NCI-H2196 treated with DMSO at 0.1 percent for 48 hours (cell line): ENCODE data around the gene HHEX.

Experiments
- DNase-seq: peaks from one replicate; lab custom pipeline; 2025; ENCODE audit not compliant: unreplicated experiment; lab: John Stamatoyannopoulos, UW

Gene HHEX

DNA sequence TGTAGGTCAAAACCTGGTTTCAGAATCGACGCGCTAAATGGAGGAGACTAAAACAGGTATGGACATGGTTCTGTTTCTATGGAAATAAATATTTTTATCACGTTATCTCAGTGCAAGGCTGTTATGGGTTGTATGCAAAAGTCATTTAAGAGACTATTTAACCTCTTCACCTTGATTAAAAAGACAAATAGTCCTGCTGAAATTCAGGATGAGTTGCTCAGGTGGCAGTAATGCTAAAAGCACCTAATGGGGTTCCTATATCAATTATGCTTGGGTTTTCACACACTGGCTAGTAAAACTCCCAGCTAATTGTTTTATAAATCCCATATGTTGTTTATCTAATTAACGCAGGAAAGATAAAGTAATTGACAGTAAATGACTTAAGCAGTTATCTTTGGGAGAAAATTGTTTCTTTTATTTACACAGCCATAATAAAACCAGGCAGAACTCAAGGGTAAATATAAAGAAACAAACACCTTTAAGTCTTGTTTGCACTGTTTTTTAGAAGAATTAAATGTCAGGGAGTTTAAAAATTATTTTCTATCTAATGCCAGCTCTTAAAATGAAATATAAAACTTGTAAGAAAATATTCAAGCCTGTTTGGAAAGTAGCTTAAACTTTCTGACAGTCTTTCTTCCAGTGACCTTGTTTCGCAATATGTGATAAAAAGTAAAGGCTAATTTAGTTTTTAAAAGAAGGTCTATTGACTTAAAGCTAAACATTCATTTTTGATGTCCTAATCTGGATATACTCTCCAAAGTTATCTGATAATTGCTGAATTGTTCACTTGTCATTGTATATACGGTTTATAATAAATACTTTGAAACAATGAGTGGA lies 3.2 kb downstream of the HHEX start:
- DNase-seq = no peak

DNA sequence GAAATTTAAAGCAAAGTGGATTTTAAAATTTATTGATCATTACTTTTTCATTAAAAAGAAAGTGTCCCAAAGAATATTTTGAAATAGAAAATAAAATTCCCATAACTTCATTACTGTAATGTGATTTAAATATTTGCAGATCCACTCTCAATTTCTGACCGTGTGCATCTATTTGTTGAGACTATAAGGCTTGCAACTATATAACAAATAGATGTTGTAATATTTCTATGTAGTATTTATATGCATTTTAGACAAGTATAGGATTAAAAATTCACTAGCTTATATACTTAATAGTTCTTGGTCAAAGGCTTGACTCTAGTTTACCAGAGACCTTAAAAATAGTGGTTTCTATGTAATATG lies 3.8 kb downstream of the HHEX start:
- no peak for DNase-seq

DNA sequence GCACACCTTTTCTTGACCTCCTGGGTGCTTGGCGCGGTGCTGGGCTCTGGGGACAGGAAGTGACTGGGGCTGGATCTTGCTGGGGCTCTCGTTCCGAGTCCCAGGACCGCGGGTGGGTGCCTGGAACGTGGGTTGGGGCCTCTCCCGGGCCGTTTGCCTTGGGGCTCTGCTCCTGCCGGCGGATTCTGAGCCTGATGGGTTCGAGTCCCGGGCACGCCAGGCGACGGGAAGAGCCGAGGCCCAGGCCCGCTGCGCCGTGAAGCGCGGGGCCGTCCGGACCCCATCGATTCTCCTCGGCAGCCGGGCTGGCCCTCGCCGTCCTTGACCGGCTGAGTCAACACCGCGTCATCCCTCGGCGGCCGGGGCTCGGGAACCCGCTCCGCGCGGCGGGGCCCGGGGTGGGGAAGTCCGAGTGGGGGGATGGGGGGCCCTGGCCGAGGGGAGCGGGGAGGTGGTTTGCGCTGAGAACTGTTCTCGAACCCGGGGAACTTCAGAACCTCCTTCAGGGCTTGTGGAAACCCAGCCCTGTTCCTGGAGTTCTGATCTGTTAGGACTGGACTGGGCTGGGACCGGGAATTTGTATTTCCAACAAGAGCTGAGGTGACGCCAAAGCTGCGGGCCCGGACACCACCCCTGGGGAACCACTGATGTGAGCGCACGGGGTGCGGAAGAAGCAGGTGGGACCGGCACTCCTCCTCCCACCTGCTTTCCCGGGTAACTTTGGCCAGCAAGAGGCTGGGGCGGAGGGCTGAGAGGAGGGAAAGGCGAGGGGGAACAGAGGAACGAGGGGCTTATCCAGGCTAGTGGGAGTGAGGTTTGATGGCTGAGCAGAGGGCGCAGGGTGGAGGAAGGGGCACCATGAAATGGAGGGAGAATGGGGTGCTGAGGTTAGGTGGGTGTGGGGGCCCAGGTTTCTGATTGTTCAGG lies 6.2 kb downstream of the HHEX start:
- DNase-seq = no peak

DNA sequence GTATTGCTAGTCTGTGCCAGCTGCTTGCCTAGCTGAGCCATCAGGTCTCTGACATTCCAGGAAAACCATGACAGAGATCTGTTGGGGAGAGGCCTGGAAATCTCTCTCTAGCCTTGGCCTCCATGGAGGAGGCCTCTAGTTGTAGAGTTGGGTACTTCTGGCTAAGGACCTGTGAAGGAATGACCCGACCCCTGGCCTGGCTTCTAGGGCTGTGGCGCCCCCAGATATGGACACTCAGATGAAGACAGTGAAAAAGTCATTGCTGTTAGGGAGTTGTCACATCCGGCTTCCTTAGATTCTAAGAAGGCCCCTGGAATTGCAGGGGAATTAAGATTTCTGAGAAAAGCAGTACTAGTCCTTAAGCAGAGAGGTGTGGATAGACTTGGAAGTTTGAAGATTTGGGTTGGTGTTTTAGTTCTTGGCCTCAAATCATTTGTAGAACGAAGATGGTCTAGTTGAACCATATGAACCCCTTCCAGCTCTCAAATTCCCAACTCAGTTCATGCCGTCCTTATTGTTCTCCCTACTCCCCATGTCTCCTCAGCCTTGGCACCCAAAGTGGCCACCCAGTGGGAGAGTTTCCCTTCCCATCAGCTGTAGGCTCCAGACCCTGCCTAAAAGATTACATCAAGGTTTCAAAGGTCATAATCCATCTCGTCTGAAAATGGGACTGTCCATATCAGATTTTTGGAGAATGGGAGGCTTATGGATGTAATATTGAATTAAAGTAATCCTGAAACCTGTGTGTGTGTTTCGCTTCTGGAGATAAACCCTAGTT lies 7.0 kb downstream of the HHEX start:
- no peak for DNase-seq

DNA sequence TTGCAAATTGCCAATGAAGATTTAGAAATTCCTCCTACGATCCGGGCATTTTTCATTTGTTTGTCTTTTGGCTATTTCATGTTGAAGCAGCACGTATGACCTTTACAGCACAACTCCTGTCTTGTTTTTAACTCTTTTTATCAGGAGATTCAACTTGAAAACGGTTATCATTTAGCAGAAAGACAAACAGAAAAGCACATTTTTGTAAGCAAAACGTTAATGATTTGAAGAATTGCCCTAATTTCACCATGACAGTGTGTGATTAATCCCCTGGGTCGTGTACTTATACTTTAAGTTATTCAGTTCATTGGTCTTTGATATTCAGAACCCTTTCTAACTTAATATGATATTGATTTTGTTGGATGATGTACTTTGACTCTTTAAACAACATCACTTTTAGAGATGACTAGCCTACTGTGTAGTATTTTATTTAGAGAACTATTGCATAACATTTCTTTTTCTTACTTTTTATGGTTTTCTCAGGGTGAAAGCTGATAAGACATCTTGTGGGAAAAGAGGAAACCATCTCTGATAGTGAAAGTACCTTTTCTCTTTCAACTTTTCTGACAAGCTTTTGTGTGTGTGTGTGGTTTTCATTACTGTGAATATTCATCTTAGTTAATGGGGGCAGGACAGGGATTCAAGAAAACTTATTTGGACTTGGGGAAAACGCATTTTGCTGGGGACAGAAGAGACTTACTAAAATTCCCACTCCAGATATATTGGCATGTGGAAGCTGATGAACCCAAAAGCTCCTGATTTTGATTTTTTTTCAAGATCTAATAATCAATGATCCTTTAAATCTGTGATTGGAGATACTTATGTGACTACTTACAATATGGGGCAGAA lies 8.1 kb downstream of the HHEX start:
- no peak for DNase-seq

DNA sequence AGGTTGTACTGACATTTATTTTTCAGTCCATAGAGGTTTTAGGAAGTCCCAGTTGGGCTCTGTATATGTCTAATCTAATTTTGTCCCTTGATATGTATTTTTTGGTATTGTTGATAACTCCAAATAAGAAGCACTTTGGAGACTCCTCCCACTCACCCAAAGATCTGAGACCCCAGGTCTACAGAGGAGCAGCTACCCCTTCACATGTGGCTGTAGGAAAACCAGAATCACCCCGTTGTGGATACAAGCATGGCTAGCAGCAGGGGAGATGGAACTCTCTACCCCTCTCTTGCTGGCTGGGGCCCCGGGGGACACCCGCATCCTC lies 9.4 kb downstream of the HHEX start:
- DNase-seq = no peak

DNA sequence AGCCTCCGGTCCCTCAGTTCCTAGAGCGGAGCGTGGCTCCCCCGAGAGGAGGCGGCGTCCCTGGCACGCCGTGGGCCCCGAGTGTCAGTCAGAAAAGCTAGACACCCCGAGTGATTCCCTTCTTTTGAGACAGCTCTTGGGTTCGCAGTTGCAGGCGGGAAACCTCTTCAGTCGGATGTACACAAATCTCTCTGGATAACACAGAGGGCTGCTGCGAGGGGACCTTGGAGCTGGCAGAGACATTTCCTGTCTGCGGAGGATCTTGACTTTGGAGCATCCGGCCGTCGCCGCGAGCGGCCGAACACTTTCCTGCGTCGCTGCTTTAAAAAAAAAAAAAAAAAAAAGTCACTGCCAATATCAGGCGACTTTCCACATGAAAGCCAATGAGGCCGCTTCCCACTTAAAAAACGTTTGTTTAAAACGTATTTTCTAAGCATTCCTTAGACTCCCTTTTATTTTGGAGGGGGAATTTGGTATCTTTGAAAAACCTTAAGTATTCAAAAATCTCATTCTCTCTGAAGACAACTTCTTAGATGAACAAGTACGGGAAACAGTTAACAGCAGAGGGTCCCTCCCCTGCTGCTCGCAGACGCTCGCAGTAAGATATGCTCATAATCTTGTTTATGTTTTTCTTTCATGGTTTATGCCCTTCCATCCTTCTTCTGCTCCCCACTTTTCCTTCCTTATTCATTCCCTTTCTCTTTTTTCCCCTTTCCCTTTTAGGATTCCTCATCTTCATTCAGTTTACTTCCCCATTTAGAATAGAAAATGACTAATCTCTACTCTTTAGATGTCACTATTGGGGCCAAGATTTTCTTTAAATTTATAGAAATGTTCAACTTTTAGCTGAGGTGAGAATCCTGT lies 10.0 kb downstream of the HHEX start:
- DNase-seq = no peak

DNA sequence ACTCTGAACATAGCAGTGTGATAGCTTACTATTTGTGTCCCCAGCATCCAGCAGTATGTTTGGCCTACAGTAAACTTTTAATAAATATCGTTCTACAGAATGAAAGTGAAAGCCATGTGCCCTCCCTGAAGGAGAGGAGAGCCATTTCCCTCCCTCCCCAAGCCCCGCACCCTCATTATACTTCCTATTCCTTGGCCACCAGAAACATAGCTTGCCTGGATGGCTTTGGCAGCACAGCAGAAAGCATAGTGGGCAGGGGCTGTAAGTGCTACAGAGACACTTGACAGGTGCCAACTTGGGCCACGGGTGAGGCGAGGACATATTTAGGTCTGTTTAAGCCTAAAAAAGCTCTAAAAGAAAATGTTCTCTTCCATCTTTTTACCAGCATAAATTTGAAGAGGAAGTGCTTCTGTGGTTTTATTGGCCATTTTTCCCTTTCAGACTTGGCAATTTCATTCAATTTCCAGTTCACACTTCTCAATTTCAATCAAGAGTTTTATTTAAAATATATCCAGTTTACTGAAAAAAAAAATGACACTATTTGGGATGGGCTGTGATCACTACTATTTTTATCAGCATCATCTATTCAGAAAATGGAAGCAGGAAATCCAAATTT lies 12.7 kb downstream of the HHEX start:
- DNase-seq = no peak

DNA sequence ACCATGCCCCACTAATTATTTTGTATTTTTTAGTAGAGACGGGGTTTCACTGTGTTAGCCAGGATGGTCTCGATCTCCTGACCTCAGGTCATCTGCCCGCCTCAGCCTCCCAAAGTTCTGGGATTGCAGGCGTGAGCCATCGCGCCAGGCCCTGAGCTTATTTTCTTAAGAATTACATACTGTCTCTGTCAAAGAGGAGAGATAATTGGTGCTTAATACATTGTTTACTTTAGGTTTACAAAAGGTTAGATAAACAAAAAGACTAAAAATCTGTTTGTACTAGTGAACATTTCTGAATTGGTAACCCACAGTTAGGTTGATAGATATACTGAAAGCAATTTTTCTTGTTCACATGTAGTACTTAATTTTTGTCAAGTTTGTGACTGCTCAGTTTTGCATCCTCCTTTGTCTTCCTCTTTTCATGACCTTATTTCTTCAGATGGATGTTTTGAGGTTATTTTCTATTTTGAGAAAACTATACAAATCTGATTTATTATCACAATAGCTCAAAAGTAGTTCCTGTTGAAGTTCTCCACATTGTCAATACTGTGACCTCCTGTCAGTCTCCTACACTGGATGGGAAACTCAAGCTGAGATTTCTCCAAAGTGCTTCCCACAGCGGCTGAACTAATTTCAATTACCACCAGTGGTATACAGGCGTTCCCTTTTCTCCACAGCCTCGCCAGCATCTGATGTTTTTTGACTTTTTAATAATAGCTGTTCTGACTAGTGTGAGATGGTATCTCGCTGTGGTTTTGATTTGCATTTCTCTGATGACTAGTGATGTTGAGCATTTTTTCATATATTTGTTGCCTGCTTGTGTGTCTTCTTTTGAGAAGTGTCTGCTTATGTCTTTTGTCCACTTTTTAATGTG lies 22.5 kb downstream of the HHEX start:
- no peak for DNase-seq

DNA sequence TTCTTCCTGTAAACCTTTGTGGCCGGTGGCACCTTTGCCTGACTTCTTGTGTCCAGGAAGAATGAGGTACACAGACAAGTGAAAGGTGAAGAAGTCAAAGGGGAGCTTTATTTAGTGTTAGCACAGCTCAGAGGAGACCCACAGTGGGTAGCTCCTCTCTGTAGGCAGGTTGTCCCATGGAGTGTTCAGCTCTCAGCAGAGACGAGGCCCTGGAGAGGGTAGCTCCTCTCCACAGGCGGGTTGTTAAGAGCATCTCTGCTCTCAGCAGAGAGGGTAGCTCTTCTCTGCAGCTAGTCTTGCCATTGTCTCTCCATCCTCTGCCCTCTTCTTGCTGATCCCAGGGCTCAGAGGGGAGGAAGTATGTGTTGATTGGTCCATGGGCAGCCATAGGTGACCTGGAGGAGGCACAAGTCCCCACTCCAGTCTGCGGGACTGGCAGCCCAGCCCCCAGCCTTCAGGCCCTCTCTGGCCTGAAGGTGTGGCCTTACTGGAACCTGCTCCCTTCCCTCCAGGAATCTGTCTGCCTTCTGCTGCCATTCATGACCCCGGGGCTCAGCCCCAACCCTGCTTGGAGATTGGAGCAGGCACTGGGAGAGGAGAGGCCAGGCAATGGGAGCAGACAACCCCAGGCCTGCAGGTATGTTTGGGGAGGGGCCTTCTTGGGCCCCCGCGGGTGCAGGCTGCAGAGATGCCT lies 24.5 kb downstream of the HHEX start:
- no peak for DNase-seq

DNA sequence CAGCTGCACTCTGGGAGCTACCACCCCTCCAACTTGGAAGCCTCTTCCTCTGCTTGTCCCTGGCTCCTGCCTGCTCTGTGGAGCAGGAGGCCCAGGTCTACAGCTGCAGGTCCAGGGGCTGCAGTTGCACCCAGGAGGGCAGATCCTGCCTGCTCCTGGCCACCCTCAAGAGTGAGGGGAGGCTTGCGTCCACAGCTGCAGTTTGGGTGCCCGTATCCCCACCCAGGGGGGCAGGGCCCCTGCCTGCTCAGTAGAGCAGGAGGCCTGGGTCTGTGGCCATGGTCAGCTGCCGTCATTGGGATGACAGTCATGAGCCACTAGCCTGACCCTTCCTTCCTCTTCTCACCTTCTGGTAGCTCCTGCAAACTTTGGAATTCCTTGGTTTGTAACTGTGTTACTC lies 25.1 kb downstream of the HHEX start:
- DNase-seq = no peak

DNA sequence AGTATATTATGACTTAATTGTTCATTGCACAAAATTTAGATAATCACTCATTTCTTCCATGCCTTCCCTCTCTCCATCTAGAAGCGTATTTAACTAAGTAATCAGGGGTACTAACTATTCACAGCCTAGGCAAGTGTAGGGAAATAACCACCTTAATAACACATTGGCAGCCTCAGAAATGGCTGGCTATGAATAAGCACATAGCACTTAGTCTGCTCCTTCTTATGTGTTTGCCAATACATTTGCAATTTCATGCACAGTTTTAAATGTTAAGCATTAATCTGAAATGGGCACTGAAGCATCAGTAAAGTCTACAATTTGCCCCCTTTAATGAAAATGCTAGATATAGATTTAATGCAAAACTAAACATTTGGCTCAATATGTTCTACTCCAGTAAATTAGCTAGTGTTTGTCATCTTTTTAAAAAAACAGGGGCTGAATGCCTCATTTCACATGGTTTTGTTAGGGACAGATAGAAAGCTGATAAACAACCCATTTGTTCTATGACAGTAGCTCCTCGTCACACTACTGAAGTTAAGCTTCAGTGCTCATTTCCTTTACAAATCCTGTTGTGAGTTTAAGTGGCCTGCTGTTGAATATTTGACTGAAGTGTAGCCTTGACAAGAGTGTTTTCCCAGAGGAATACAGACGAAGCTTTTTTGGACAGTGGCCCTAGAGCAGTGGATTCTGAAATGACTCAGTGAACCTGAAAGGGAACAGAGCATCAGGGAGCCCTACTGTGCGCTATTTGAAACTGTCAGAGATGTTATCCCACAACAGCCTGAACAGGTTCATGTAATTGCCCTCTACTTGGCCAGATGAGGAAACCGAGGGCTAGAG lies 30.5 kb downstream of the HHEX start:
- no peak for DNase-seq

DNA sequence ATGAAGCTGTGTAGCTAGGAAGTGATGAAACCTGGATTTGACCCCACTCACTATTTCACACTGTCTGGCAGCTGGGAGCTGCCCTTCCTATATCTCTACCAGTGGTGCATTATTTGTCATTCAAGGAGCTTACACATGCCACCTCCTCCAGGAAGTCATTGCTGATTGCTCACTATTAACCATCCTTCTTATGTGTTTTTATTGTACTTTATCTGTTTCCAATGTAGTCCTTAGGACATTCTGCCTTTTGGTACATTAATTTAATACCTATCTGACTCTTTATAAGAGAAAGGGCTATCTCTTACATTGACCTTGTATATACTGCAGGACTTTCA lies 31.0 kb downstream of the HHEX start:
- DNase-seq = no peak

DNA sequence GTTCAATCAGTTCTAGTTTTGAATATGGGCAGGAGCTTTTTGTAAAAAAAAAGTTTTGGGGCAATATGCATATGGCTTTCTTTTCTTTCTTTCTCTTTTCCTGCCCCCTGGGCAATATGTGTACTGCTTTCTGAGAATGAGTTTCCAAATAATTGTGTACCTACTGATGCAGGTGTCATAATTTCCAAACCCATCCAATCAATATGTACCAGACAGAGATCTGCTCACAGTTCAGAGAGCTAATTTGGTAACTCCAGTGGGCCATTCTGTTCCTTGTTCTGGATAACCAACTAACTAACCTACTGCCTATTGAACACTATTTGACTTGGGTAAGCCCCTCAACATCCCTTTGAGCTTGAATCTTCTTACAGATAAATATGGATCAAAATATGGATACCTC lies 32.6 kb downstream of the HHEX start:
- no peak for DNase-seq

DNA sequence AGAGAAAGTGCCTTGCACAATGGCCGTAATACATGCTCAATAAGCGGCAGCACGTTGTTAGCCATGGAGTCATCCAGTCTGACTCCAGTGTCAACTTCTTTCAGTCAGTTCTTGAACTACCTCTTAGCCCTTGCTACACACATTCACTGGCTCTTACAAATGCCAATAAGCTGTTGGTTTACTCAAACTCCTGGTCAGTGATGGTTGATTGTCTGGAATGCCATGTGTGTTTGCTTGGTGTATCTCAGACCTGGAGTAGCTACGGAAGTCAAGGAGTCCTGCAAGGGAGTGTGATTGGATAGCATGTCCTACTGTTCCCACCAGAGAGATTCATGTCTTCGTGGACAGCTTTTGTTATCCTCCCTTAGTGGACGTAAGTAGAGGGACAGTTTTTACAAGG lies 37.4 kb downstream of the HHEX start:
- DNase-seq = no peak

DNA sequence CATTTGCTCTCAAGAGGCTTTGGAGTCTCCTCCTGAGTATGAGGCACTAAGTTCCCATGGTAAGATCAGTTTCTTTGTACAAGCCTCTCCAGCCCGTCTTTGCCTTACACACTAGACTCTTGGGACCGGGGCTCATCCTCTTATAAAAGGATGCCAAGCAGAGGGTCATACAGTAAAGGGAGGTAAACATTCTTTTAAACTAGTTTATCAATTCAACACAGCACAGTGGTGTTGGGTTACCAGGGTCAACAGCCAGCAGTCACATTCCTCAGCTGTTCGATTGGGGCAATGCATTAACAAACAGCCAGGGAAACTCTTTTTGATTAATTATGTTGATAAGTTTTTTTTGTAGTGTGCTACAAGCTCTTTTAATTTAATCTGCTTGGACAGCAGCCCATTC lies 37.8 kb downstream of the HHEX start:
- DNase-seq = no peak

DNA sequence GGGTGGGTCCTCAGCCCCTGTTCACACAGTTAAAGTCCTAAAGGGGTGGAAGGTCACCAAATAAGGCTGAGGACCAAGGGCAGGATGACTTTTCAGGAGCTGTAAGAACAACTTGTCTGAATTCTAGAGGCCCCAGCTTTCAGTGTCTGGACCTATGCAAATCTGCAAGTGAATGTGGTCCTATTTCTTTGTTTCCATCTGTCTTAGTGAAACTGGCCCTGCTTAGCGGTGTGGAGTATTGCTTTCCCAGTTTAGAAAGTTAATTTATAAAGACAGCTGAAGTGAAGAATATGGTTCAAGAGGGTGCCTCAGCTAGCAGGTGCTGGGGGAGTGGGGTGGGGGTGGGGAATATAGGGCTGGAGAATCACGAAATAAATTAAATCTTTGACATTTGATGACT lies 40.1 kb downstream of the HHEX start:
- DNase-seq = no peak
